Measurements from ENCODE around the gene NHSL2.

GRCh38 chrX:72139538-72139937, 228.9 kb downstream of the NHSL2 start:
- TF ChIP-seq CTCF (IDR thresholded peaks at IDR 0.05; ENCODE audit: low read depth, low read length) (no peak), EZH2phosphoT487 (IDR thresholded peaks at IDR 0.05; ENCODE audit: low read depth) (no peak)
